DND-41 (cell line): ENCODE data around the gene ITGA1.

Source experiments
- ATAC-seq: fragments of 200-7000 bp; cut with Tn5 transposase; 3 replicates; pipeline ENCODE4 v1.9.1; 2021; ENCODE audit warnings: low read depth; ENCODE audit not compliant: insufficient read depth
- DNase-seq: peaks from one replicate; pipeline ENCODE4 v3.0.0-alpha.2; 2020
- H2AFZ ChIP-seq: 2 replicates; pipeline ENCODE4 v1.6.0; 2012; ENCODE audit warnings: low read depth, low read length
- H3K27ac ChIP-seq: 2 replicates; pipeline ENCODE4 v1.5.1; 2012; ENCODE audit warnings: low read length, inconsistent platforms
- H3K27me3 ChIP-seq: fragments of 200-600 bp; sonication (generic); 2 replicates; pipeline ENCODE4 v1.6.0; 2012; ENCODE audit warnings: low read length, mild to moderate bottlenecking, inconsistent platforms; ENCODE audit not compliant: insufficient read depth, poor library complexity
- H3K36me3 ChIP-seq: 2 replicates; pipeline ENCODE4 v1.5.1; 2012; ENCODE audit warnings: low read length, inconsistent platforms; ENCODE audit not compliant: insufficient read depth
- H3K4me1 ChIP-seq: 2 replicates; pipeline ENCODE4 v1.5.1; 2012; ENCODE audit warnings: mild to moderate bottlenecking, low read length; ENCODE audit not compliant: insufficient read depth
- H3K4me2 ChIP-seq: 2 replicates; pipeline ENCODE4 v1.6.0; 2012; ENCODE audit warnings: mild to moderate bottlenecking, moderate library complexity, low read length, inconsistent platforms; ENCODE audit not compliant: insufficient read depth
- H3K4me3 ChIP-seq, 2 experiments: fragments of 200-600 bp in 1 of 2; shearing (Covaris generic) in 1 of 2; 2 replicates each; pipeline ENCODE4 v1.5.1; 2012 to 2016; ENCODE audit warnings: inconsistent platforms in 2 of 2, low read length in 2 of 2, mild to moderate bottlenecking in 2 of 2, low read depth in 1 of 2, moderate library complexity in 1 of 2
- H3K79me2 ChIP-seq: 2 replicates; pipeline ENCODE4 v1.6.0; 2012; ENCODE audit warnings: low read length, inconsistent platforms; ENCODE audit not compliant: insufficient read depth
- H3K9ac ChIP-seq: 2 replicates; pipeline ENCODE4 v1.6.0; 2012; ENCODE audit warnings: low read depth, mild to moderate bottlenecking, inconsistent platforms, low read length, moderate library complexity
- H3K9me3 ChIP-seq: 2 replicates; pipeline ENCODE4 v1.5.1; 2012; ENCODE audit warnings: low read length, moderate library complexity, mild to moderate bottlenecking, inconsistent platforms; ENCODE audit not compliant: insufficient read depth, severe bottlenecking
- H4K20me1 ChIP-seq: 2 replicates; pipeline ENCODE4 v1.6.0; 2012; ENCODE audit warnings: low read length; ENCODE audit not compliant: insufficient read depth
- CTCF ChIP-seq: IDR thresholded peaks from 2 replicates; pipeline ENCODE4 v1.5.1; 2012; ENCODE audit warnings: borderline replicate concordance, low read length, moderate library complexity, mild to moderate bottlenecking; ENCODE audit not compliant: poor library complexity, severe bottlenecking; ENCODE audit errors: extremely low read depth
- EZH2 ChIP-seq: IDR thresholded peaks from 3 replicates; pipeline ENCODE4 v1.6.1; 2012; ENCODE audit warnings: borderline replicate concordance, low read depth, mild to moderate bottlenecking, moderate library complexity, low read length, inconsistent platforms; ENCODE audit not compliant: severe bottlenecking

ITGA1 gene

GRCh38 chr5:52760695-52761366 lies 26.9 kb upstream of the ITGA1 start:
- ATAC-seq (no peak), DNase-seq (no peak)
- TF ChIP-seq EZH2 (no peak), CTCF (no peak)
- Histone ChIP-seq H3K36me3 (no peaks in the 10 kb centered on the region), H4K20me1 (no peaks in the 10 kb centered on the region), H3K79me2 (no peaks in the 10 kb centered on the region), H3K27me3 (no peaks in the 10 kb centered on the region), H3K27ac (no peak overlapping the region), H3K4me2 (no peak overlapping the region), H3K9ac (no peak overlapping the region), H2AFZ (no peak overlapping the region), H3K9me3 (no peaks in the 10 kb centered on the region), H3K4me3 (no peak overlapping the region), H3K4me1 (no peaks in the 10 kb centered on the region)

GRCh38 chr5:52767217-52767743 lies 20.4 kb upstream of the ITGA1 start:
- no peak overlapping the region for H3K9ac ChIP-seq
- H3K27me3 ChIP-seq = no peaks in the 10 kb centered on the region
- no peak overlapping the region for H3K4me2 ChIP-seq
- no peaks in the 10 kb centered on the region for H3K36me3 ChIP-seq
- no peak overlapping the region for H3K4me3 ChIP-seq
- H3K27ac ChIP-seq = no peak overlapping the region
- ATAC-seq (no peak), DNase-seq (no peak)
- H3K4me1 ChIP-seq = peaks cover 31% of the 10 kb centered on the region
- H4K20me1 ChIP-seq = no peaks in the 10 kb centered on the region
- H2AFZ ChIP-seq = no peak overlapping the region
- no peak for TF ChIP-seq CTCF
- no peak for TF ChIP-seq EZH2
- no peaks in the 10 kb centered on the region for H3K79me2 ChIP-seq
- H3K9me3 ChIP-seq = no peaks in the 10 kb centered on the region

GRCh38 chr5:52767766-52768480 lies 19.8 kb upstream of the ITGA1 start:
- H3K9me3 ChIP-seq = no peaks in the 10 kb centered on the region
- H3K9ac ChIP-seq = no peak overlapping the region
- no peaks in the 10 kb centered on the region for H3K79me2 ChIP-seq
- H4K20me1 ChIP-seq = no peaks in the 10 kb centered on the region
- H3K4me1 ChIP-seq = peaks cover 31% of the 10 kb centered on the region
- H3K4me3 ChIP-seq = no peak overlapping the region
- no peaks in the 10 kb centered on the region for H3K27me3 ChIP-seq
- H3K27ac ChIP-seq = no peak overlapping the region
- no peak overlapping the region for H3K4me2 ChIP-seq
- DNase-seq (no peak), ATAC-seq (no peak)
- H3K36me3 ChIP-seq = no peaks in the 10 kb centered on the region
- TF ChIP-seq CTCF (no peak), EZH2 (no peak)
- H2AFZ ChIP-seq = no peak overlapping the region
